HCT116 (cell line): Measurements from ENCODE around the gene NCKAP5. TPM values are rescaled to one million over a fixed set of nuclear protein-coding genes. Genes with fewer than 3 reads are reported as not detected.

ENCODE experiments used
- ATAC-seq: fragments of 200-7000 bp; cut with Tn5 transposase; 2 replicates; pipeline ENCODE4 v1.9.1; 2020; ENCODE audit warnings: mild to moderate bottlenecking, moderate library complexity
- BruUV-seq: library from RNA; stranded (reverse); fragments of 400-500 nt; replicated peaks from 2 replicates; lab custom pipeline; 2021; lab: Mats Ljungman, UMichigan
- CTCF ChIA-PET: fragments of 300-600 bp; sonication (Branson Sonifier 250); formaldehyde crosslinking; loops from one replicate; lab custom pipeline; 2021; ENCODE audit warnings: antibody characterized with exemption; lab: Charles Lee
- POLR2A ChIA-PET: fragments of 300-600, 350-600 bp; sonication (Branson Sonifier 250); formaldehyde crosslinking; loops from one replicate; lab custom pipeline; 2021; ENCODE audit warnings: antibody characterized with exemption; lab: Charles Lee
- RAD21 ChIA-PET, 2 experiments: fragments of 300-600 bp; sonication (Branson Sonifier 250); formaldehyde crosslinking; loops; one replicate each; lab custom pipeline; 2023; ENCODE audit warnings: low total read pairs in 2 of 2; ENCODE audit not compliant: uncharacterized antibody in 2 of 2, unreplicated experiment in 2 of 2, low non-redundant PET in 1 of 2; lab: Charles Lee
- DNase-seq: peaks from one replicate; pipeline ENCODE4 v3.0.0-alpha.2; 2010; ENCODE audit warnings: low read depth, low spot score
- H2AFZ ChIP-seq: fragments of 200-600 bp; shearing (Covaris generic), sonication (generic); 2 replicates; pipeline ENCODE4 v1.6.1; 2017; ENCODE audit warnings: low read depth, mixed run types, mixed read lengths, antibody characterized with exemption, low read length; ENCODE audit not compliant: poor library complexity, severe bottlenecking
- H3K27ac ChIP-seq: 2 replicates; pipeline ENCODE4 v1.5.1; 2012; ENCODE audit warnings: low read depth, low read length
- H3K27me3 ChIP-seq: fragments of 200-600 bp; sonication (generic); 2 replicates; pipeline ENCODE4 v1.6.1; 2016; ENCODE audit warnings: mixed run types, low read length, mixed read lengths; ENCODE audit not compliant: insufficient read depth
- H3K36me3 ChIP-seq, 2 experiments: fragments of 200-500 bp in 1 of 2; fragments of 200-600 bp in 1 of 2; sonication (Bioruptor generic) in 1 of 2; sonication (generic) in 1 of 2; 2 replicates each; pipeline versions ENCODE4 v1.5.1 to v1.6.1; 2014 to 2016; ENCODE audit warnings: low read length in 2 of 2, inconsistent platforms in 1 of 2, mixed read lengths in 1 of 2, mixed run types in 1 of 2; ENCODE audit not compliant: insufficient read depth in 2 of 2, control insufficient read depth in 1 of 2
- H3K4me1 ChIP-seq, 2 experiments: fragments of 200-600 bp in 1 of 2; sonication (generic) in 1 of 2; 2 replicates each; pipeline versions ENCODE4 v1.5.1 to v1.6.1; 2012 to 2017; ENCODE audit warnings: low read length in 2 of 2, inconsistent platforms in 1 of 2, mild to moderate bottlenecking in 1 of 2, mixed read lengths in 1 of 2, mixed run types in 1 of 2, moderate library complexity in 1 of 2; ENCODE audit not compliant: insufficient read depth in 2 of 2, control insufficient read depth in 1 of 2
- H3K4me2 ChIP-seq: fragments of 200-600 bp; sonication (generic); 2 replicates; pipeline ENCODE4 v1.6.1; 2017; ENCODE audit warnings: mixed run types, low read length, mixed read lengths
- H3K4me3 ChIP-seq, 2 experiments: fragments of 200-600 bp in 1 of 2; sonication (generic) in 1 of 2; replicated peaks in 1 of 2; 2 replicates each; pipeline ENCODE4 v1.5.1; 2011 to 2016; ENCODE audit warnings: low read length in 2 of 2, control low read depth in 1 of 2, low read depth in 1 of 2, mild to moderate bottlenecking in 1 of 2, mixed read lengths in 1 of 2, mixed run types in 1 of 2
- H3K79me2 ChIP-seq: fragments of 200-600 bp; sonication (generic); 2 replicates; pipeline ENCODE4 v1.6.1; 2017; ENCODE audit warnings: mild to moderate bottlenecking, mixed run types, low read length, moderate library complexity, mixed read lengths; ENCODE audit not compliant: insufficient read depth
- H3K9ac ChIP-seq: fragments of 200-600 bp; sonication (generic); 2 replicates; pipeline ENCODE4 v1.6.1; 2016; ENCODE audit warnings: low read length, mixed read lengths
- H3K9me2 ChIP-seq: fragments of 200-600 bp; sonication (generic), shearing (Covaris generic); 2 replicates; pipeline ENCODE4 v1.6.1; 2017; ENCODE audit warnings: mixed run types, mild to moderate bottlenecking, moderate library complexity; ENCODE audit not compliant: insufficient read depth
- H3K9me3 ChIP-seq, 2 experiments: fragments of 200-500 bp in 1 of 2; fragments of 200-600 bp in 1 of 2; sonication (Bioruptor generic) in 1 of 2; sonication (generic) in 1 of 2; 2 replicates each; pipeline ENCODE4 v1.6.1; 2014 to 2017; ENCODE audit warnings: low read length in 2 of 2, mixed read lengths in 2 of 2, inconsistent platforms in 1 of 2, low read depth in 1 of 2, mild to moderate bottlenecking in 1 of 2, mixed run types in 1 of 2, moderate library complexity in 1 of 2; ENCODE audit not compliant: control insufficient read depth in 1 of 2, insufficient read depth in 1 of 2
- H4K20me1 ChIP-seq: fragments of 200-600 bp; sonication (generic), shearing (Covaris generic); 2 replicates; pipeline ENCODE4 v1.6.1; 2017; ENCODE audit warnings: mixed run types, mild to moderate bottlenecking, moderate library complexity; ENCODE audit not compliant: insufficient read depth
- CBX3 ChIP-seq: IDR thresholded peaks from 2 replicates; pipeline ENCODE4 v1.6.1; 2012; ENCODE audit warnings: low read depth
- CEBPB ChIP-seq: IDR thresholded peaks from 2 replicates; pipeline ENCODE4 v1.6.1; 2012; ENCODE audit warnings: low read depth
- CTCF ChIP-seq, 3 experiments: fragments of 200-600 bp in 1 of 3; sonication (generic) in 1 of 3; IDR thresholded peaks in 2 of 3; conservative IDR thresholded peaks in 1 of 3; 2 replicates each; pipeline ENCODE4 v1.5.1; 2012 to 2017; ENCODE audit warnings: low read depth in 2 of 3, low read length in 2 of 3, antibody characterized with exemption in 1 of 3, borderline replicate concordance in 1 of 3, control low read depth in 1 of 3, mild to moderate bottlenecking in 1 of 3, mixed read lengths in 1 of 3, mixed run types in 1 of 3, moderate library complexity in 1 of 3; ENCODE audit not compliant: insufficient read depth in 1 of 3
- EGR1 ChIP-seq: IDR thresholded peaks from 2 replicates; pipeline ENCODE4 v1.6.1; 2012; ENCODE audit warnings: low read depth
- EZH2 ChIP-seq: fragments of 200-600 bp; sonication (generic); IDR thresholded peaks from 2 replicates; pipeline ENCODE4 v1.6.1; 2017; ENCODE audit warnings: antibody characterized with exemption, mixed run types
- EZH2phosphoT487 ChIP-seq: fragments of 200-600 bp; IDR thresholded peaks from 2 replicates; pipeline ENCODE4 v1.6.1; 2018; ENCODE audit warnings: antibody characterized with exemption, borderline replicate concordance
- FOSL1 ChIP-seq: IDR thresholded peaks from 2 replicates; pipeline ENCODE4 v1.6.1; 2012; ENCODE audit warnings: low read depth
- JUND ChIP-seq: IDR thresholded peaks from 2 replicates; pipeline ENCODE4 v1.6.1; 2012
- POLR2A ChIP-seq: IDR thresholded peaks from 2 replicates; pipeline ENCODE4 v1.7.0; 2011; ENCODE audit warnings: borderline replicate concordance; ENCODE audit not compliant: insufficient read depth, insufficient read length; ENCODE audit errors: extremely low read depth
- POLR2AphosphoS5 ChIP-seq: IDR thresholded peaks from 2 replicates; pipeline ENCODE4 v1.6.1; 2011; ENCODE audit warnings: mild to moderate bottlenecking, low read depth, low read length, moderate library complexity
- RAD21 ChIP-seq: IDR thresholded peaks from 2 replicates; pipeline ENCODE4 v1.6.1; 2012; ENCODE audit warnings: low read depth, mild to moderate bottlenecking
- SIN3A ChIP-seq: IDR thresholded peaks from 2 replicates; pipeline ENCODE4 v1.6.1; 2012; ENCODE audit warnings: low read depth
- SP1 ChIP-seq: IDR thresholded peaks from 2 replicates; pipeline ENCODE4 v1.6.1; 2012; ENCODE audit warnings: low read depth
- SRF ChIP-seq: IDR thresholded peaks from 2 replicates; pipeline ENCODE4 v1.6.1; 2012; ENCODE audit warnings: low read depth
- TCF7L2 ChIP-seq: IDR thresholded peaks from 2 replicates; pipeline ENCODE4 v1.7.0; 2011; ENCODE audit warnings: borderline replicate concordance, inconsistent platforms; ENCODE audit not compliant: insufficient read depth, insufficient read length; ENCODE audit errors: extremely low read depth
- YY1 ChIP-seq: IDR thresholded peaks from 2 replicates; pipeline ENCODE4 v1.6.1; 2011; ENCODE audit warnings: low read length, low read depth, moderate library complexity, mild to moderate bottlenecking; ENCODE audit not compliant: insufficient replicate concordance; ENCODE audit errors: extremely low read depth
- ZFX ChIP-seq: fragments of 450-650 bp; IDR thresholded peaks from 2 replicates; pipeline ENCODE4 v1.6.1; 2017
- intact Hi-C: fragments of 100-400 bp; cut with micrococcal nuclease; formaldehyde crosslinking; loops from 2 replicates; pipeline ENCODE4 v1.10.0; 2022
- total RNA-seq: library from RNA; stranded (reverse); gene quantifications from one replicate; pipeline ENCODE4 v1.2.1, GENCODE V29; 2021; ENCODE audit not compliant: unreplicated experiment
- TF ChIP-seq, protein P1 (sequence below): IDR thresholded peaks from 2 replicates; pipeline ENCODE4 v1.6.1; 2012
- TF ChIP-seq, protein P2 (sequence below): IDR thresholded peaks from 2 replicates; pipeline ENCODE4 v1.6.1; 2012

The NCKAP5 gene
- total RNA-seq, 1 experiment from 2014 or later: 0.30 TPM

GRCh38 chr2:133515271-133515670 lies 53.0 kb downstream of the NCKAP5 start:
- no peaks in the 10 kb centered on the region for H3K4me1 ChIP-seq
- no peak overlapping the region for H3K4me3 ChIP-seq
- ATAC-seq (no peak), DNase-seq (no peak)
- no peak overlapping the region for H2AFZ ChIP-seq
- no peaks in the 10 kb centered on the region for H4K20me1 ChIP-seq
- intact Hi-C loops: no loop called here
- H3K79me2 ChIP-seq: no peaks in the 10 kb centered on the region
- ChIA-PET RAD21 (no interaction called here), CTCF (no interaction called here), POLR2A (no interaction called here)
- H3K27me3 ChIP-seq: no peaks in the 10 kb centered on the region
- TF ChIP-seq POLR2AphosphoS5 (no peak), ZFX (no peak), SIN3A (no peak), SRF (no peak), EGR1 (no peak), POLR2A (no peak), TCF7L2 (no peak), RAD21 (no peak)
- TF ChIP-seq, protein P1, sequence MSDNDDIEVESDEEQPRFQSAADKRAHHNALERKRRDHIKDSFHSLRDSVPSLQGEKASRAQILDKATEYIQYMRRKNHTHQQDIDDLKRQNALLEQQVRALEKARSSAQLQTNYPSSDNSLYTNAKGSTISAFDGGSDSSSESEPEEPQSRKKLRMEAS: no peak
- TF ChIP-seq, protein P2, sequence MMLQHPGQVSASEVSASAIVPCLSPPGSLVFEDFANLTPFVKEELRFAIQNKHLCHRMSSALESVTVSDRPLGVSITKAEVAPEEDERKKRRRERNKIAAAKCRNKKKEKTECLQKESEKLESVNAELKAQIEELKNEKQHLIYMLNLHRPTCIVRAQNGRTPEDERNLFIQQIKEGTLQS: no peak
- H3K9ac ChIP-seq: no peak overlapping the region
- no TSS peak for BruUV-seq
- no peaks in the 10 kb centered on the region for H3K36me3 ChIP-seq
- H3K9me3 ChIP-seq: no peaks in the 10 kb centered on the region
- no peak overlapping the region for H3K27ac ChIP-seq
- no peak overlapping the region for H3K4me2 ChIP-seq
- H3K9me2 ChIP-seq: no peaks in the 10 kb centered on the region

GRCh38 chr2:133513893-133514292 lies 54.4 kb downstream of the NCKAP5 start:
- Histone ChIP-seq H3K9ac (no peak overlapping the region), H3K27me3 (no peaks in the 10 kb centered on the region), H3K4me1 (no peaks in the 10 kb centered on the region), H3K9me2 (no peaks in the 10 kb centered on the region), H3K36me3 (no peaks in the 10 kb centered on the region), H3K27ac (no peak overlapping the region), H3K4me3 (no peak overlapping the region), H3K9me3 (no peaks in the 10 kb centered on the region), H3K4me2 (no peak overlapping the region), H4K20me1 (no peaks in the 10 kb centered on the region), H2AFZ (no peak overlapping the region), H3K79me2 (no peaks in the 10 kb centered on the region)
- ATAC-seq (no peak), DNase-seq (no peak)
- ChIA-PET RAD21 (no interaction called here), POLR2A (no interaction called here), CTCF (no interaction called here)
- no TSS peak for BruUV-seq
- intact Hi-C loops: no loop called here
- TF ChIP-seq YY1 (no peak), SRF (no peak), EZH2phosphoT487 (no peak), POLR2A (no peak), POLR2AphosphoS5 (no peak), CTCF (IDR thresholded peaks at IDR 0.05 in 2 of 3, conservative IDR thresholded peaks at IDR 0.05 in 1 of 3; ENCODE audit: borderline replicate concordance in 1 of 3, insufficient read depth in 1 of 3, low read depth in 2 of 3, low read length in 2 of 3) (no peak), CBX3 (no peak), TCF7L2 (no peak), FOSL1 (no peak), EGR1 (no peak), EZH2 (no peak), ZFX (no peak), JUND (no peak), SP1 (no peak), CEBPB (no peak), RAD21 (no peak)
- TF ChIP-seq, protein P1: no peak
